Breast epithelium (tissue), 3 donors: ENCODE data around the gene DAPK1.

Source experiments
- POLR2A ChIP-seq: fragments of 450-650 bp; IDR thresholded peaks from one replicate; pipeline ENCODE4 v1.6.1; 2016; ENCODE audit warnings: antibody characterized with exemption, mild to moderate bottlenecking, moderate library complexity
- POLR2AphosphoS5 ChIP-seq, 3 donors: sonication (generic); formaldehyde crosslinking; IDR thresholded peaks; one replicate each; pipeline ENCODE4 v1.6.1; 2017; ENCODE audit warnings: antibody characterized with exemption in 3 of 3
- TF ChIP-seq, protein P1 (sequence below), 3 donors: fragments of 450-650 bp; IDR thresholded peaks; one replicate each; pipeline ENCODE4 v1.5.1; 2016 to 2017; ENCODE audit warnings: antibody characterized with exemption in 3 of 3, mild to moderate bottlenecking in 3 of 3, moderate library complexity in 3 of 3

DNA sequence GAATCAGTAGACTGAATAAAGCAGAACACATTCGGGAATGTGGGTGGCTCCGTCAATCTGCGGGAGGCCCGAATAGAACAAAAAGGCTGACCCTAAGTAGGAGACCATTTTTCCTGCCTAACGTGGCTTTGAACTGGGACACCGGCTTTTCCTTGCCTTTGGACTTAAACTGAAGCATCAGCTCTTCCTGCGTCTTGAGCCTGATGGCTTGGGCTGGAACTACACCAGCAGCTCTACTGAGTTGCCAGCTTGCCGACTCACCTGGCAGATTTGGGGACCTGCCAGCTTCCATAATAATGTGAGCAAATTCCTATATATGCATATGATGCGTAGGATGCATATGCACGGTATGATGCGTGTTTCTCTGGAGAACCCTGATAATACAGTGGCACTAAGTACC is 111.3 kb downstream of the DAPK1 start:
- TF ChIP-seq, protein P1, sequence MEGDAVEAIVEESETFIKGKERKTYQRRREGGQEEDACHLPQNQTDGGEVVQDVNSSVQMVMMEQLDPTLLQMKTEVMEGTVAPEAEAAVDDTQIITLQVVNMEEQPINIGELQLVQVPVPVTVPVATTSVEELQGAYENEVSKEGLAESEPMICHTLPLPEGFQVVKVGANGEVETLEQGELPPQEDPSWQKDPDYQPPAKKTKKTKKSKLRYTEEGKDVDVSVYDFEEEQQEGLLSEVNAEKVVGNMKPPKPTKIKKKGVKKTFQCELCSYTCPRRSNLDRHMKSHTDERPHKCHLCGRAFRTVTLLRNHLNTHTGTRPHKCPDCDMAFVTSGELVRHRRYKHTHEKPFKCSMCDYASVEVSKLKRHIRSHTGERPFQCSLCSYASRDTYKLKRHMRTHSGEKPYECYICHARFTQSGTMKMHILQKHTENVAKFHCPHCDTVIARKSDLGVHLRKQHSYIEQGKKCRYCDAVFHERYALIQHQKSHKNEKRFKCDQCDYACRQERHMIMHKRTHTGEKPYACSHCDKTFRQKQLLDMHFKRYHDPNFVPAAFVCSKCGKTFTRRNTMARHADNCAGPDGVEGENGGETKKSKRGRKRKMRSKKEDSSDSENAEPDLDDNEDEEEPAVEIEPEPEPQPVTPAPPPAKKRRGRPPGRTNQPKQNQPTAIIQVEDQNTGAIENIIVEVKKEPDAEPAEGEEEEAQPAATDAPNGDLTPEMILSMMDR (IDR thresholded peaks at IDR 0.05): no peak
- TF ChIP-seq POLR2A (no peak), POLR2AphosphoS5 (IDR thresholded peaks at IDR 0.05) (no peak)
